ENCODE data around the gene CEP104. TPM values are rescaled to one million over a fixed set of nuclear protein-coding genes. Genes with fewer than 3 reads are reported as not detected.
A peak's percentile ranks its signal among the peaks of the same experiment; 100 is the strongest.

Gene CEP104
- total and polyA plus RNA-seq, 9 of the 15 experiments (the other 6 are each of a cell fraction or from before 2014, with no cell fraction given), result 11.2 to 63.4 (median 42.6) TPM

GRCh38 chr1:3775490-3776230, 81.4 kb downstream of the CEP104 start (continued):
- TF ChIP-seq, protein P1, sequence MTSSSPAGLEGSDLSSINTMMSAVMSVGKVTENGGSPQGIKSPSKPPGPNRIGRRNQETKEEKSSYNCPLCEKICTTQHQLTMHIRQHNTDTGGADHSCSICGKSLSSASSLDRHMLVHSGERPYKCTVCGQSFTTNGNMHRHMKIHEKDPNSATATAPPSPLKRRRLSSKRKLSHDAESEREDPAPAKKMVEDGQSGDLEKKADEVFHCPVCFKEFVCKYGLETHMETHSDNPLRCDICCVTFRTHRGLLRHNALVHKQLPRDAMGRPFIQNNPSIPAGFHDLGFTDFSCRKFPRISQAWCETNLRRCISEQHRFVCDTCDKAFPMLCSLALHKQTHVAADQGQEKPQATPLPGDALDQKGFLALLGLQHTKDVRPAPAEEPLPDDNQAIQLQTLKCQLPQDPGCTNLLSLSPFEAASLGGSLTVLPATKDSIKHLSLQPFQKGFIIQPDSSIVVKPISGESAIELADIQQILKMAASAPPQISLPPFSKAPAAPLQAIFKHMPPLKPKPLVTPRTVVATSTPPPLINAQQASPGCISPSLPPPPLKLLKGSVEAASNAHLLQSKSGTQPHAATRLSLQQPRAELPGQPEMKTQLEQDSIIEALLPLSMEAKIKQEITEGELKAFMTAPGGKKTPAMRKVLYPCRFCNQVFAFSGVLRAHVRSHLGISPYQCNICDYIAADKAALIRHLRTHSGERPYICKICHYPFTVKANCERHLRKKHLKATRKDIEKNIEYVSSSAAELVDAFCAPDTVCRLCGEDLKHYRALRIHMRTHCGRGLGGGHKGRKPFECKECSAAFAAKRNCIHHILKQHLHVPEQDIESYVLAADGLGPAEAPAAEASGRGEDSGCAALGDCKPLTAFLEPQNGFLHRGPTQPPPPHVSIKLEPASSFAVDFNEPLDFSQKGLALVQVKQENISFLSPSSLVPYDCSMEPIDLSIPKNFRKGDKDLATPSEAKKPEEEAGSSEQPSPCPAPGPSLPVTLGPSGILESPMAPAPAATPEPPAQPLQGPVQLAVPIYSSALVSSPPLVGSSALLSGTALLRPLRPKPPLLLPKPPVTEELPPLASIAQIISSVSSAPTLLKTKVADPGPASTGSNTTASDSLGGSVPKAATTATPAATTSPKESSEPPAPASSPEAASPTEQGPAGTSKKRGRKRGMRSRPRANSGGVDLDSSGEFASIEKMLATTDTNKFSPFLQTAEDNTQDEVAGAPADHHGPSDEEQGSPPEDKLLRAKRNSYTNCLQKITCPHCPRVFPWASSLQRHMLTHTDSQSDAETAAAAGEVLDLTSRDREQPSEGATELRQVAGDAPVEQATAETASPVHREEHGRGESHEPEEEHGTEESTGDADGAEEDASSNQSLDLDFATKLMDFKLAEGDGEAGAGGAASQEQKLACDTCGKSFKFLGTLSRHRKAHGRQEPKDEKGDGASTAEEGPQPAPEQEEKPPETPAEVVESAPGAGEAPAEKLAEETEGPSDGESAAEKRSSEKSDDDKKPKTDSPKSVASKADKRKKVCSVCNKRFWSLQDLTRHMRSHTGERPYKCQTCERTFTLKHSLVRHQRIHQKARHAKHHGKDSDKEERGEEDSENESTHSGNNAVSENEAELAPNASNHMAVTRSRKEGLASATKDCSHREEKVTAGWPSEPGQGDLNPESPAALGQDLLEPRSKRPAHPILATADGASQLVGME (CRISPR knock-in tag; IDR thresholded peaks at IDR 0.05), result no peak
- peak; percentile 40; the same call in 1 of the 2 replicates for TF ChIP-seq CBFB (CRISPR knock-in tag; IDR thresholded peaks at IDR 0.05)
- peak; percentile 50 for TF ChIP-seq TCF3 (CRISPR knock-in tag; IDR thresholded peaks at IDR 0.05)
- TF ChIP-seq, protein P2, sequence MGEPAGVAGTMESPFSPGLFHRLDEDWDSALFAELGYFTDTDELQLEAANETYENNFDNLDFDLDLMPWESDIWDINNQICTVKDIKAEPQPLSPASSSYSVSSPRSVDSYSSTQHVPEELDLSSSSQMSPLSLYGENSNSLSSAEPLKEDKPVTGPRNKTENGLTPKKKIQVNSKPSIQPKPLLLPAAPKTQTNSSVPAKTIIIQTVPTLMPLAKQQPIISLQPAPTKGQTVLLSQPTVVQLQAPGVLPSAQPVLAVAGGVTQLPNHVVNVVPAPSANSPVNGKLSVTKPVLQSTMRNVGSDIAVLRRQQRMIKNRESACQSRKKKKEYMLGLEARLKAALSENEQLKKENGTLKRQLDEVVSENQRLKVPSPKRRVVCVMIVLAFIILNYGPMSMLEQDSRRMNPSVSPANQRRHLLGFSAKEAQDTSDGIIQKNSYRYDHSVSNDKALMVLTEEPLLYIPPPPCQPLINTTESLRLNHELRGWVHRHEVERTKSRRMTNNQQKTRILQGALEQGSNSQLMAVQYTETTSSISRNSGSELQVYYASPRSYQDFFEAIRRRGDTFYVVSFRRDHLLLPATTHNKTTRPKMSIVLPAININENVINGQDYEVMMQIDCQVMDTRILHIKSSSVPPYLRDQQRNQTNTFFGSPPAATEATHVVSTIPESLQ (CRISPR knock-in tag; IDR thresholded peaks at IDR 0.05), result no peak
- TF ChIP-seq TBP (optimal IDR thresholded peaks at IDR 0.05; ENCODE audit: low read depth, low read length), result peak; percentile 36
- no peak for TF ChIP-seq LARP7 (IDR thresholded peaks at IDR 0.05)
- no peak for TF ChIP-seq DLX4 (CRISPR knock-in tag; IDR thresholded peaks at IDR 0.05)
- no peak for TF ChIP-seq MCM7 (IDR thresholded peaks at IDR 0.05)
- peak; percentile 56 to 73; a peak in 2 of 4 replicates for TF ChIP-seq UBTF (IDR thresholded peaks at IDR 0.05; ENCODE audit: borderline replicate concordance in 1 of 2, low read depth in 2 of 2, low read length in 2 of 2)
- peak; percentile 64; the same call in 1 of the 2 replicates for TF ChIP-seq ZNF12 (CRISPR knock-in tag; IDR thresholded peaks at IDR 0.05)
- TF ChIP-seq POLR2A (conservative IDR thresholded peaks at IDR 0.05), result peak; percentile 47; the same call in 1 of the 2 replicates
- peak; percentile 43; the same call in 1 of the 2 replicates for TF ChIP-seq KLF16 (IDR thresholded peaks at IDR 0.05)
- no peak for TF ChIP-seq HES1 (IDR thresholded peaks at IDR 0.05; ENCODE audit: low read depth)
- no peak for TF ChIP-seq ADNP (tag; IDR thresholded peaks at IDR 0.05)
- TF ChIP-seq NCOA1 (IDR thresholded peaks at IDR 0.05; ENCODE audit: low read depth), result no peak
- no peak for TF ChIP-seq PTTG1 (tag; IDR thresholded peaks at IDR 0.05; ENCODE audit: low read depth)
- no peak for TF ChIP-seq BCL6 (CRISPR knock-in tag; IDR thresholded peaks at IDR 0.05)
- no peak for TF ChIP-seq FOS (IDR thresholded peaks at IDR 0.05; ENCODE audit: extremely low read depth, insufficient read length)
